ENCODE results near the gene SAPCD2.

Gene SAPCD2

DNA sequence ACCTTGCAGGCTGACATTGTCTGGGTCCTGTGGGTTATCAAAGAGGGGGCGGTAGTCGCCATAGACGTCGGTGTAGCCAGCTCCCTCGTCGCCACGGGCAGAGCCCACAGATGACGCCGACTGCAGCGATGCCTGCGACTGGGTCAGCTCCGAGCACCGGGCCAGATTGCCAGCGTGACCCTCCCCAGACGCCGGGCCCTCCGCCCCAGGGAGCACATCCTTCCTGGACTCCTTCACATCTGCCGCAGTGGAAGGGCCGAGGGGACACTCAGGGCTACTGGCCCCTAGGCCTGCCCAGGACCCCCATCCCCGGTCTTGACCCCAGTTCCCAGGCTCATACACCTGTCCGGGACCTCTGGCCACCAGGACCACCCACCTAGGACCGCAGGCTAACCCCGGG is 56.2 kb downstream of the SAPCD2 start:
- DNase-seq = no peak

DNA sequence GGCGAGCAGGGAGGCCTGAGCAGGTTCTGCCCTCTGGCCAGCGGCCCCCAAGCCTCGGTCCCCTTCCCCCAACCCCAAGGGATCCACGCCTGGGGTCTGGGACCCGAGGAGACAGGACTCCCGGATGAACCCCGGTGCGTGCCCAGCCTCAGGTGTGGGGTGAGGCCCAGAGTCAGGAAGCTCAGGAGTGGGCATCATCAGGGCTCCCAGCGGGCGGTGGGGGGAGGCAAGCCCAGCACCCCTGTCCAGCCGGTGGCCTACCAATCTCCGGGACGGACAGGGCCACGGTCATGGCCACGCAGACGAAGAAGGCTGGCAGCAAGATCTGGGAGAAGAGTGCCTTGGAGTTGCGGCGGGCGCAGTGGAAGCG is 56.8 kb downstream of the SAPCD2 start:
- no peak for DNase-seq

DNA sequence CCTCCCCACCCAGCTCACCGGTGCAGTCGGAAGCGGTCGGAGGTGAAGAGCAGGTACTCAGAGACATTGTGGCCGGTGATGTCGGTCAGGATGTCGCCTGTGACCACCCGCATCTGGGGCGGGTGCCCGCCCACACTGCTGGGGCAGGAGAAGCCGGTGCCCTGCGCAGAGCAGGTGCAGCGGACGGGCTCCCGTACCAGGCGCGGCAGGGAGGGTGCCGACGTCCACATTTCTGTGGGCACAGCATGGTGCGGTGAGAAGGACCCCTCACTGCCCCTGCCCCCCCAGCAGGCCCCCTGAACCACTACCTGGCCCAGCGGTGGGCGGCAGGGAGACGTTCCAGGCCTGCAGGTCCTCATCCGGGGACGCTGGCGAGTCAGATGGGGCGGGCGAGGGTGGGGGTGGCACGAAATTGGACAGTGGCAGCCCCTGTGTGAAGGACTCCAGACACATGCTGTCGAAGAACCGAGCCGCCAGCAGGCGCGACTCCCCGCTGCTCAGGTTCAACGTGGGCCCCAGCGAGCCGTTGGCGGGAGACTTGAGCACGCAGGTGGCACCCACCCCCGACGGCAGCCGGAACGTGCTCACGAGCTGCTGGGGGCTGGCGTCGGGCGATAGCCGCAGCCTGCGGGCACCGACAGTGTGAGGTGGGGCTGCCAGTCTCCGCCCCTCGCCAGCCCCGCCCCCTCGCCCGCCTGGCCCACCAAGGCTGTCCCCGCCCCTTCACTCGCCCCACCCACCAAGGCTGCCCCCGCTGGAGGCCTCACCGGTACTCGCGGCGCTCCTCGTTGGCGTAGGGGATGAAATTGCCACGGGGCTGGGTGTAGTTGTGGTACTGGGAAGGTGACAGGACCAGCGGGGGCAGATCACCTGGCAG is 57.4 kb downstream of the SAPCD2 start:
- no peak for DNase-seq
